Measurements from ENCODE around the gene SPATA20. TPM values are rescaled to one million over a fixed set of nuclear protein-coding genes. Genes with fewer than 3 reads are reported as not detected.

Gene SPATA20
- total and polyA plus RNA-seq, 11 donors: 13.8 to 83.0 (median 52.3) TPM

GRCh38 chr17:50536683-50537646 is 10.0 kb upstream of the SPATA20 start:
- WGBS, 4 donors: 92 to 95% (median 93%) methylated on average over 42 to 45 of the region's 45 CpGs
- H3K36me3 ChIP-seq: peaks cover 0 to 20% (median 0%) of the 10 kb centered on the region in 9 donors
- H3K4me3 ChIP-seq: no peak overlapping the region
- intact Hi-C loops (cut with DNase I): no loop called here
- ATAC-seq (no peak), DNase-seq (no peak)
- no peaks in the 10 kb centered on the region for H3K9me3 ChIP-seq
- TF ChIP-seq CTCF (IDR thresholded peaks at IDR 0.05) (no peak), POLR2A (IDR thresholded peaks at IDR 0.05) (no peak)
- no peak overlapping the region for H3K27ac ChIP-seq
- peaks cover 0 to 52% (median 17%) of the 10 kb centered on the region in 12 donors for H3K4me1 ChIP-seq
- peaks cover 0 to 27% (median 12%) of the 10 kb centered on the region in 9 donors for H3K27me3 ChIP-seq

- ATAC-seq (no peak), DNase-seq (no peak)
- intact Hi-C loops (cut with DNase I): no loop called here
- 86 to 92% (median 87%) methylated on average over 14 to 20 of the region's 20 CpGs for WGBS, 4 donors
- Histone ChIP-seq H3K4me1 (peaks cover 0 to 51% (median 23%) of the 10 kb centered on the region in 12 donors), H3K27me3 (peaks cover 0 to 17% (median 3%) of the 10 kb centered on the region in 9 donors), H3K27ac (no peak overlapping the region), H3K4me3 (no peak overlapping the region), H3K9me3 (no peaks in the 10 kb centered on the region), H3K36me3 (peaks cover 0 to 20% (median 0%) of the 10 kb centered on the region in 9 donors)
- TF ChIP-seq CTCF (IDR thresholded peaks at IDR 0.05) (no peak), POLR2A (IDR thresholded peaks at IDR 0.05) (no peak)
These were observed 9.0 kb upstream of the SPATA20 start for GRCh38 chr17:50537721-50538548.

- H3K27ac ChIP-seq: no peak overlapping the region
- peaks cover 0 to 20% (median 0%) of the 10 kb centered on the region in 9 donors for H3K36me3 ChIP-seq
- intact Hi-C loops (cut with DNase I): no loop called here
- WGBS, 4 donors: 63 to 81% (median 71%) methylated on average over 16 to 20 of the region's 20 CpGs
- H3K4me1 ChIP-seq: peaks cover 0 to 50% (median 24%) of the 10 kb centered on the region in 12 donors
- H3K4me3 ChIP-seq: no peak overlapping the region
- TF ChIP-seq CTCF (IDR thresholded peaks at IDR 0.05): no peak
- no peak for TF ChIP-seq POLR2A (IDR thresholded peaks at IDR 0.05)
- no peak for ATAC-seq
- DNase-seq: no peak
- H3K9me3 ChIP-seq: no peaks in the 10 kb centered on the region
- H3K27me3 ChIP-seq: peaks cover 0 to 11% (median 0%) of the 10 kb centered on the region in 9 donors
These were observed 8.2 kb upstream of the SPATA20 start for GRCh38 chr17:50538549-50539410.

Measured in heart left ventricle (tissue), 16 donors.